ENCODE measurements around the gene RSAD1.

Gene RSAD1

DNA sequence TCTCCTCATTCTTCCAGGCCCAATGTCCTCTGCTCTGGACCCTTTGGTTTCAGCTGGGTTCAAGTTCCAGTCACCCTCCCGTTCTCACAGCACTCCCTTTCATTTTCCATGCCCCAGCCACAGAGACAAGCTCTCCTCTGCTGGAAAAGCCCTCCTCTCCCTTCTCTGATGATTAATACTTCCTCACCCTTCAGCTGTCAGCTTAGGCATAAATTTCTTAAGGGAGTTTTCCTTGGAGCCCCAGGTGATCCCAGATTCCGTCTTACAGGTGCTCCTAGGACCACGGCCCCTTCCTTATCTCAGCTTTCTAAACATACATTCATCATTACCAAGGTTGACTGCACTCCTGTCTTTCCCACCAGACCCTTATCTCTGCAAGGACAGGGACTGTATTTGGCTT, 20.4 kb upstream of the RSAD1 start:
- DNase-seq (ENCODE audit: low spot score), result no peak

DNA sequence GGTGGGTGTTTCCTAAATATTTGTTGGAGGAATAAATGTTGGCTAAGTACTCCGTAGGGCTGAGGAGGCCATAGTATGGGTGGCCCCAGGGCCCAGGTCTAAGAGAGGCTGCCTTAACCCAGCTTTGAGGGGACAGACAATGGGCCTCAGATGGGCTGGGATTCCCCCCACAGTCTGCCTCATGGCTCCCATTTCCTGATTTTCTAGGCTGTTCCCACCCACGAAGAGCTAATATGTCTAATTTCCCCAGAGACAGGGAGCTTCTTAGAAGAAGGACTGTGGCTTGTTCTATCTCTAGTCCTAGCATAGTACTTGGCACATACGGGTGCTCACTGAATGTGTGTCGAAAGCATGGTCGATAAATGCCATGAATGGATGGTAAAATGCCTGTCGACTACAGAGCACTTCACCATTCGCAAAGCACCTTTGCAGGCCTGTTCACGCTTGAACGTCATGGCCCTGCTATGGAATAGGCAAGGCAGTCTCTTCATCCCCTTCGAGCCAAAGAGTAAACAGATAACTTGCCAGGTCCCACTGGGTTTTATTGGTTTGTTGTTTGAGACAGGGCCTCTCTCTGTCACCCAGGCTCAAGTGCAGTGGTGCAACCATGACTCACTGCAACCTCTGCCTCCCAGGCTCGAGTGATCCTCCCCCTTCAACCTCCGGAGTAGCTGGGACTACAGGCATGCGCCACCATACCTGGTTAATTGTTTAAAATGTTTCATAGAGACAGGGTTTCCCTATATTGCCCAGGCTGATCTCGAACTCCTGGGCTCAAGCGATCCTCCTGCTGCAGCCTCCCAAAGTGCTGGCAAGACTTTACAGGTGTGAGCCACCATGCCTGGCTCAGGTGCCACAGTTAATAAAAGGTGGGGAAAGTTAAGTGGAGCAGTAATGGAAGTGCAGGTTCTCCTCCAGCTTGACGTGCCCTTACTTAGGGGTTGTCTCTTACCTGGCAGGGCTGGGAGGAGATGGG, 19.7 kb upstream of the RSAD1 start:
- DNase-seq (ENCODE audit: low spot score), result no peak

GRCh38 chr17:50459756-50460155, 18.9 kb upstream of the RSAD1 start:
- no peak for DNase-seq (ENCODE audit: low spot score)

DNA sequence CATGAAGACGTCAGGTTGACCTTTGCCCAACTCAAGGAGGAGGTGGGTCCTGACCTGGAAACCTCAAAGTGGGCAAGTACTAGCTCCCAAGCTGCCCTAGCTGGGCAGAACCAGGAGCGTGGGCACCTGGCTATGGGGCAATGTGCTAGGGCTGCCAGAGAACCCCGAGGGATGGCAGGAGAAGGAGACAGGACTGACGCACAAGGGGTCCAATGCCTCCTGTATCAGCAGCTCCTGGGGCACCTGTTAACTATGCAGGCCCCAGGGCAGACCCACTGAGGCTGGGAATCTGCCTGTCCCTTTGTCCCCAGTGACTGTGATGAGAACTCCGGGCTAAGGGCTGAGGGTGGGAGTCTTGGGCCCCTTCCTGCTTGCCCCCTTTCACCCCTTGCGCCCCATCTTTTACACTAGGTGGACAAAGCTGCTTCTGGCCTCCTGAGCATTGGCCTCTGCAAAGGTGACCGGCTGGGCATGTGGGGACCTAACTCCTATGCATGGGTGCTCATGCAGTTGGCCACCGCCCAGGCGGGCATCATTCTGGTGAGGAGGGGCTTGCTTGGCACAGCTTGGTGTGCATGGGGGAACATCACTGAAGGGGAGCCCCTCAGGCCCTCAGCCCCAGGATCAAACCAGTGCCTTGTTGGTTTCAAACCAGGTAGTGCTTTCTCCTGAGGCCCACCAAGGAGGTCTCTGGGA, 17.7 kb upstream of the RSAD1 start:
- no peak for DNase-seq (ENCODE audit: low spot score)

- DNase-seq (ENCODE audit: low spot score), result no peak
These were observed 17.0 kb upstream of the RSAD1 start for GRCh38 chr17:50461550-50462132.

DNA sequence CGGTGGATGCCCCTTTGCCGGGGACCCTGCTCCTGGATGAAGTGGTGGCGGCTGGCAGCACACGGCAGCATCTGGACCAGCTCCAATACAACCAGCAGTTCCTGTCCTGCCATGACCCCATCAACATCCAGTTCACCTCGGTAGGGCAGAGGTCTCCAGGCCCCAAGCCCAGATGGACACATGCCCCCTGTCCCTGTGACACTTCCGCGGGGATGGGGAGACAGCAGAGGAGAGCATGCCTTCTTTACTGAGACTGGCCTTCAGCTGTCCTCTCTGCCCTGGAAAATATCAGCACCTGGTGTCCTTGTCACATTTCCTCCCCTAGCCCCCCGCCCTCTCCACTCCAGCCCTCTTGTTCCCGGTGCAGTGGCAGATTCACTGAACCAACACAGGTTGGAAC, 16.2 kb upstream of the RSAD1 start:
- DNase-seq (ENCODE audit: low spot score), result no peak

DNA sequence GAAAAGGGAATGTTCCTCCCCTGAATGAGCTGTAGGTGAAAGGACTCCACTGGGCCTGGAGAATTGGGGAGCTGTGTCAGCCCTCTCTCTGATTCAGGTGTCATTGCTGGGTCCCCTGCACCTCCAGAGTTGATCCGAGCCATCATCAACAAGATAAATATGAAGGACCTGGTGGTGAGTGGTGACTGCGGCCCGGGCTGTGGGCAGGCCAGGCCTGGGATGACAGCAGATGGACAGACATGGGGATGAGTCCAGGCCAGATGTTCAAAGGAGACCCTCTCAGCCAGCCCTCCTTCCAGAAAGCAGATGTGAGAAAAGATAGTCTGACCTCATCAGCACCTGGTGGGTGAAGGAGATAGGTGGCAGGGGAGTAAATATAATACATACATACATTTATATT, 14.5 kb upstream of the RSAD1 start:
- no peak for DNase-seq (ENCODE audit: low spot score)

- no peak for DNase-seq (ENCODE audit: low spot score)
These were observed 13.9 kb upstream of the RSAD1 start for GRCh38 chr17:50464736-50465135.

DNA sequence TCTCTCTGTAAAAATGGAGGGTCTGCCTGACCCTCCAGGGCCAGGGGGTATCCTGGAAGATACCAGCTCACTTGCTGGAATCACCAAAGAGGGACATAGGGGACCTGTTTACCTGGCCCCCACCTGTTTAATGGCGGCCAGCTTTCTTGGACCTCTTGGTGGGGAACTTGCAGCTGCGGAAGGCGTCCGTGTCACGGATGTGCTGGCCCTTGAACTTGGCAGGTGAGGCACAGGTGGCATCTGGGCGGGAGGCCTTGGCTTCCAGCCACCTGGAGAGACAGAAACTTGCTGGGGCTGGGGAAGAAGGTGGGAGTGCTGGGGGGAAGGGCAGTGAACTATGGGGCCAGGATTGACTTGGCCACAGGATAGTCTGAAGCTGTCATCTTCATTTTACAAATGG, 13.5 kb upstream of the RSAD1 start:
- DNase-seq (ENCODE audit: low spot score), result no peak

- DNase-seq (ENCODE audit: low spot score), result no peak
These were observed 13.0 kb upstream of the RSAD1 start for GRCh38 chr17:50465635-50466034.

- no peak for DNase-seq (ENCODE audit: low spot score)
These were observed 12.1 kb upstream of the RSAD1 start for GRCh38 chr17:50466371-50467113.

DNA sequence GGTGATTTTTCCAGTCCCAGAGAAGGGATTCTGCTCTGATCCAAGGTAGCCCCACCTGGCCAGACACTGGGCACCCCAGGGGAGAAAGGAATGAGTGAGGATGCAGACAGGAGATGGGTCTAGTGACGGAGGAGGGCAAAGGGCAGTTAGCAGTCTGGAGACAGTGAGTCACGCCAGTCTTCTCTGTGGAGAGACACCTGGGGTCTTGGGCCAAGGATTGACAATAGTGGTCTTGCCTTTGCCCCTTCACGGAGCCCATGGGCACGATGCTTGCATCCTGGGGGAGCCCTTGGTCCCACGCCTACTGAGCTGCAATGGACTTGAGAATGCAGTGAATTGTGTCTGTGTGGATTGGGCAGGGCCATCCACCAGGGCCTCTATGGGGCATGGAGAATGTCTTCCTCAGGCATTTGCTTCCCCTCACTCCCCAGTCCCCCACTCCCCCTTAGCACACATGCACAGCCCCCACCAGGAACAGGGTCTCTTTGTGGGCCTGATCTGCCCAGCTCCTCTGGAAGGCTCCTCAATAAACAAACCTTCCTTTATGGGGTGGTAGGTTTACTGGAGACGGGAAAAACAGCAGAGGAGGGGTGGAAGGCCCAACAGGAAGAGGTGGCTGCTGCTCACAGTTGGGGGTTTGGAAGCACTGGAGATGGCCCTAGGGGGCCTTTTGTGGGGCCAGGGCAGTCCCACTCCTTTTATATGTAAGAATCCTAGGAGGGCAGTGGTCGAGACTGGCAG, 11.4 kb upstream of the RSAD1 start:
- DNase-seq (ENCODE audit: low spot score), result no peak

DNA sequence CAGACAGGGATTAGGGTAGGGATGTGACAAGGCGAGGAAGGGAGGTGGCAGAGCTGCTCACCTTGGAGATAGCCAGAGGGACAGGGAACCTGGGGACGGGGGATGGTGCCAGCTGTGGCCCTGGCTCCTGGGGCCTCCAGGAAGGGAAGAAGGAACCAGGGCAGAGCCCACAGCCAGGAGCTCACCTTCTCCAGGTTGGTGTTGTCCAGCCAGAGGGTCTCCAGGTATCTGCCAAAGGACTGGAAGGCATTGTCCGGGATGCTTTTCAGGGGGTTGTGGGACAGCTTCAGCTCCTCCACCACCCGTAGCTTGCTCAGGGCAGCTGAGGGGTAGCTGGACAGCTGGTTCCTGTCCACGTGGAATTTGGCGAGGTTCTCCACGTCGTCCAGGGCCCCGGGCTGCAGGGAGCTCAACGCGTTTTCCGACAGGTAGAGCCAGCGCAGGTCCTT, 10.8 kb upstream of the RSAD1 start:
- no peak for DNase-seq (ENCODE audit: low spot score)

- no peak for DNase-seq (ENCODE audit: low spot score)
These were observed 10.1 kb upstream of the RSAD1 start, which contains the start of gene CHAD for GRCh38 chr17:50468304-50469207. TSS of gene CHAD (minus strand) at chr17:50468880. CDS start at chr17:50468813, 67 bp downstream.

DNA sequence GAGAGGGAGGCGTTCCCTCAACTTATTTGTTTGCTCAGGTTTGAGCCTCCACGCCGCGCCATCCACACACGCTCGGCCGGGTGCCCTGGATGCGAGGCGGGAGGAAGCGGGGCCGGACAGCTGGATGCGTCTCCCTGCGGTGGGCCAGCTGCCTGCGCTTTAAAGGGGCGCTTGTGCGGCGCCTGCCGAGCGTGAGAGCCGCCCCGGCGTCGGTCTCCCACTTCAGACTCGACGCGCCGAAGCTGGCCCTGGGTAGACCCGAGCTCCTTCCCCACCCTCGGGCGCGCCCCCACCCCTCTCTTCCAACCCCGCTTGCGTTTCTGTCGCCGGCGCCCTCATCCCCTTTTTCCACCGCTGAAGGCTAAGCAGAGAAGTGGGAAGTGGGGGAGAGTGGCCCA, 9.5 kb upstream of the RSAD1 start:
- no peak for DNase-seq (ENCODE audit: low spot score)

DNA sequence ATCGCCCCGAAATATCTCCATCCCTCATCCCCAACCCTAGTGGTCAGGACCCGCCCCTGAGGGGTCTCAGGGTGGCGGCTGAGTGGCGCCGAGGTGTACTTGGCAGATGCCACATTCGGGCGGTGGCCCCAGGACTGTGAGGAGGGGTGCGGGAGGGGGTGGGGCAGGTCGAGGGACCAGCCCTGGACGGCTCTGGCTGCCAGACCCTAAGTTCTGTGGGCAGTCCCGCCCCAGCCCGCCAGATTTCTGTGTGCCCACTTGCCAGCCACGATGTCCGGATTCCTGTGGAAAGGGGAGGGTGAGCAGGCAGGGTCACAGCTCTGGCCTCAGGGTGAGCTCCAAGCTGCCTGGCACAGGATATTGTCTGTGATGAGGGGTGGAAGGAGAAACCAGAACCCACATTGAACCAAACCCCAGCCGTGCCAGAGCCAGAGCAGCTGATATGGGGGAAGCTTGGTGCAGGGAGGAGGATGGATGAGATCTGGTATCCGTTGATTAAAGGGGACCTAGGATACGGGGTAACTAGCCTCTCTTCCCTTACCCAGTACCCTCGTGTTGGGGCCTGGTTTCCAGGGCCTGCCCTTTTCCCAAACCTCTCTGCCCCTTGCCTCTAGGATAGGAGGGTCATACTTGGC, 8.9 kb upstream of the RSAD1 start:
- DNase-seq (ENCODE audit: low spot score), result no peak

DNA sequence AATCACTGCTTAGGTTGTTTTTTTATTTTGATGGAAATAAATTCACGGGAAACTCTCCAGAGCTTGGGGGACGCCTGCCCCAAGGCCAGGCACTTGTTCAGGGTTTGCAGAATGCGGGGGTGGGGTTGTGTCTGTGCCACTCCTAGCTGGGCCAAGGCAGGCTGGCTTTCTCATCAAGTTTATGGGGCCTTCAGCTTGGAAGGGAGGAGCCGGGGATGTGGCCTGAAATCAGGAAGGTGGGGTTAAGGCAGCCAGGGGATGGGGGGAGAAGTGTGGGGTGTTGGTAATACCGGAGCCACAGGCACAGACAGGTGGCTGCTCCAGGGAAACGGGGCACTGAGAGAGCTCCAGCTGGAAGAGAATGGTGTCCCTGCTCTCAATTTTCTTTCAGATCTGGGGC, 8.2 kb upstream of the RSAD1 start:
- no peak for DNase-seq (ENCODE audit: low spot score)

DNA sequence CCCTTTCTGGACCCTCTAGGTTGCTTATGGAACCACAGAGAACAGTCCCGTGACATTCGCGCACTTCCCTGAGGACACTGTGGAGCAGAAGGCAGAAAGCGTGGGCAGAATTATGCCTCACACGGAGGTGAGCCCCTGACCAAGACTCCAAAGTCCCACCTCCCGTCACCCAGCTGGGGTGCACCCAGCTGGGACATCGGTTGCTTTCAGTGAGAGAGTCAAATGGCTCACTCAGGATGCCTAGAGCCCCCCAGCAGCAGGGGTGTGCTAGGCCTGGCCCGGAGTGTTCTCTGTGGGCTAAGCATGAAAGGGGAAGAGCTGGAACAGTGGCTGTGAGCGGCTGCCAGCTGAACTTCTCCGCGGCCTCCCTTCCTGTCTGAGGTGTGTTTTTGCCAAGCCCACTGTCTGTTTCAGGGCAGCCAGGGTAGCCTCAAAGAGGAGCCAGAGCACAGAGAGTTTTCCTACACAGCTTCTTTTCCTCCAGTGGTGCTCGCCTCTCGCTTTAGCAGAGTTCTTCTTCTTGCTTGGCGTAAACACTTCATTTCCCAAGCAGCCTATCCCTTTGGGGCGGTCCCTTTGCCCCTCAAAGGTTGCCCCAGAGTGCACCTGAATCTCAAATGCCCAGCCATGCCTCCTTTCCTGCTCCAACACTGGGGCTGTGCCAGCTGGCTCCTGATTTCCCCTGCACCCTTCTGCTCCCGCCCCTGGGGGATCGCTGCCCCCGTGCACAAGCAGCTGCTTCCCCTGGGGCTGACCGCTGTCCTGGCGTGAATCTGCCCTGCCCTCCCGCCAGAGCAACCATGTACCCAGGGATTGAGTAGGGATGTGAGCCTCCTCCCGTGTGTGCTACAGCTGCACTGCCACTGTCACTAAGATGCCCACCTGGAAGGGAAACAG, 7.4 kb upstream of the RSAD1 start:
- DNase-seq (ENCODE audit: low spot score), result no peak

DNA sequence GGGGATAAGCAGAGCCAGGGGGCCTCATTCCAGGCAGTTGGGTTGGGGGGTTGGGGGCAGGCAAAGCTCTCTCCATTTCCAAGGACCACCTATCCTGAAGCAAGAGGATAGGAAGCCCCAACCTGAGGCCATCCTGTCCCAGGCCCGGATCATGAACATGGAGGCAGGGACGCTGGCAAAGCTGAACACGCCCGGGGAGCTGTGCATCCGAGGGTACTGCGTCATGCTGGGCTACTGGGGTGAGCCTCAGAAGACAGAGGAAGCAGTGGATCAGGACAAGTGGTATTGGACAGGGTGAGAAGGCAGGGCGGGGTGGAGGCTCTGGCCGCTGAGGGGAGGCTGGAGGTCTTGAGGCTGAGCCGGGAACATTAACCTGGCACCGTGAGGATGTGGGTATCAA, 6.4 kb upstream of the RSAD1 start:
- DNase-seq (ENCODE audit: low spot score), result no peak

Data from CD4-positive, alpha-beta T cell treated with Interleukin-15 for 4 hours (primary cell).